Breast epithelium (tissue), 4 donors: ENCODE results near the gene ZNF205. TPM values are rescaled to one million over a fixed set of nuclear protein-coding genes. Genes with fewer than 3 reads are reported as not detected.
A peak's percentile ranks its signal among the peaks of the same experiment; 100 is the strongest.
"Not testable (repeated sequence)": the region's sequence is repeated elsewhere in the genome, so short reads cannot be mapped to it uniquely, and the experiment has no call there.

Experiments
- DNase-seq, 2 donors: peaks; one replicate each; pipeline ENCODE4 v3.0.0-alpha.2; 2019; ENCODE audit warnings: low spot score in 2 of 2
- H3K27ac ChIP-seq, 2 donors: fragments of 200-600 bp; sonication (generic) in 1 of 2; one replicate each; pipeline ENCODE4 v1.5.1; 2016 to 2019; ENCODE audit warnings: mild to moderate bottlenecking in 1 of 2
- H3K27me3 ChIP-seq, 2 donors: fragments of 200-600 bp; sonication (generic) in 1 of 2; one replicate each; pipeline versions ENCODE4 v1.5.1 to v1.6.0; 2017 to 2019; ENCODE audit warnings: control low read depth in 1 of 2, mild to moderate bottlenecking in 1 of 2
- H3K36me3 ChIP-seq: fragments of 200-600 bp; one replicate; pipeline ENCODE4 v1.5.1; 2019
- H3K4me1 ChIP-seq, 2 donors: fragments of 200-600 bp; sonication (generic); one replicate each; pipeline ENCODE4 v1.5.1; 2016 to 2019; ENCODE audit warnings: control low read depth in 1 of 2
- H3K4me3 ChIP-seq, 3 donors: fragments of 200-600 bp; sonication (generic); 1 replicate in 2 of 3; 2 replicates in 1 of 3; pipeline ENCODE4 v1.5.1; 2016 to 2019; ENCODE audit warnings: mild to moderate bottlenecking in 3 of 3, moderate library complexity in 2 of 3
- H3K9me3 ChIP-seq, 2 donors: fragments of 200-600 bp; sonication (generic) in 1 of 2; one replicate each; pipeline ENCODE4 v1.5.1; 2016 to 2019; ENCODE audit warnings: control low read depth in 1 of 2
- CTCF ChIP-seq, 3 donors: fragments of 450-650 bp; IDR thresholded peaks; one replicate each; pipeline ENCODE4 v1.5.1; 2016 to 2017; ENCODE audit warnings: antibody characterized with exemption in 3 of 3, mild to moderate bottlenecking in 3 of 3, moderate library complexity in 3 of 3
- POLR2A ChIP-seq: fragments of 450-650 bp; IDR thresholded peaks from one replicate; pipeline ENCODE4 v1.6.1; 2016; ENCODE audit warnings: antibody characterized with exemption, mild to moderate bottlenecking, moderate library complexity
- POLR2AphosphoS5 ChIP-seq, 3 donors: sonication (generic); formaldehyde crosslinking; IDR thresholded peaks; one replicate each; pipeline ENCODE4 v1.6.1; 2017; ENCODE audit warnings: antibody characterized with exemption in 3 of 3
- intact Hi-C: fragments of 100-400 bp; cut with DNase I; formaldehyde crosslinking; loops from one replicate; pipeline ENCODE4 v1.15.1; 2023; ENCODE audit warnings: low total_unique reads
- total RNA-seq, 3 donors: library from RNA; depleted of rRNA; stranded (reverse); fragments of >200 nt; gene quantifications; one replicate each; pipeline ENCODE4 v1.1.0, GENCODE V29; 2016

The ZNF205 gene
- total RNA-seq, 3 donors from 2014 or later, result 12.5 to 18.9 (median 13.4) TPM

GRCh38 chr16:3137267-3137666 is 24.9 kb downstream of the ZNF205 start:
- H3K27ac ChIP-seq, result no peak overlapping the region
- intact Hi-C loops, result no loop called here
- no peak for DNase-seq
- TF ChIP-seq POLR2AphosphoS5 (IDR thresholded peaks at IDR 0.05), result no peak
- no peak for TF ChIP-seq CTCF (IDR thresholded peaks at IDR 0.05)
- no peak for TF ChIP-seq POLR2A
- no peak overlapping the region for H3K4me3 ChIP-seq
- H3K4me1 ChIP-seq, result peaks cover 0 to 6% of the 10 kb centered on the region in 2 donors
- no peaks in the 10 kb centered on the region for H3K36me3 ChIP-seq
- H3K9me3 ChIP-seq, result no peaks in the 10 kb centered on the region
- H3K27me3 ChIP-seq, result no peaks in the 10 kb centered on the region

- Histone ChIP-seq H3K9me3 (no peaks in the 10 kb centered on the region), H3K36me3 (no peaks in the 10 kb centered on the region), H3K4me1 (peaks cover 0 to 6% of the 10 kb centered on the region in 2 donors), H3K4me3 (no peak overlapping the region), H3K27me3 (no peaks in the 10 kb centered on the region), H3K27ac (no peak overlapping the region)
- intact Hi-C loops, result no loop called here
- TF ChIP-seq CTCF (IDR thresholded peaks at IDR 0.05), result no peak
- TF ChIP-seq POLR2A, result no peak
- no peak for TF ChIP-seq POLR2AphosphoS5 (IDR thresholded peaks at IDR 0.05)
- no peak for DNase-seq
Observed at GRCh38 chr16:3138342-3138741, 26.0 kb downstream of the ZNF205 start.

GRCh38 chr16:3138823-3139426 is 26.5 kb downstream of the ZNF205 start:
- intact Hi-C loops, result no loop called here
- no peaks in the 10 kb centered on the region for H3K9me3 ChIP-seq
- no peak for DNase-seq
- H3K4me1 ChIP-seq, result peaks cover 0 to 6% of the 10 kb centered on the region in 2 donors
- no peak overlapping the region for H3K4me3 ChIP-seq
- TF ChIP-seq POLR2AphosphoS5 (IDR thresholded peaks at IDR 0.05) (no peak), POLR2A (no peak), CTCF (IDR thresholded peaks at IDR 0.05) (no peak)
- peak overlapping the region in 1 of 2 donors; percentile 32 for H3K27ac ChIP-seq
- H3K27me3 ChIP-seq, result no peaks in the 10 kb centered on the region
- no peaks in the 10 kb centered on the region for H3K36me3 ChIP-seq

DNA sequence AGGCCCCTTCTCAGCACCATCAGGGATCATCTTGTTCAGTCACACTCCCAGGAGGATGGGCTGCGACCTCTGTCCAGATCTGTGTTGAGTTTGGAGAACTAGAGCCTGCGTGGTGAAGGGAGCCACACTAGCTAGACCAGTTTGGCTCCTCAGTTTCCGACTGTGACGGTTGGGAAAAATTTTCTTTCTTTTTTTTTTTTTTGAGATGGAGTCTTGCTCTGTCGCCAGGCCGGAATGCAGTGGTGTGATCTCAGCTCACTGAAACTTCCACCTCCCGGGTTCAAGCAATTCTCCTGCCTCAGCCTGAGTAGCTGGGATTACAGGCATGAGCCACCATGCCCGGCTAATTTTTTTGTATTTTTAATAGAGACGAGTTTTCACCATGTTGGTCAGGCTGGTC is 27.2 kb downstream of the ZNF205 start:
- DNase-seq, H3K36me3 ChIP-seq, intact Hi-C loops, H3K27me3 ChIP-seq, H3K9me3 ChIP-seq, H3K4me3 ChIP-seq, H3K4me1 ChIP-seq: not testable (repeated sequence)
- H3K27ac ChIP-seq, result peak overlapping the region in 1 of 2 donors; percentile 58

GRCh38 chr16:3140603-3141427 is 28.4 kb downstream of the ZNF205 start:
- Histone ChIP-seq H3K36me3 (no peaks in the 10 kb centered on the region), H3K27ac (no peak overlapping the region), H3K4me3 (no peak overlapping the region), H3K9me3 (no peaks in the 10 kb centered on the region), H3K27me3 (no peaks in the 10 kb centered on the region), H3K4me1 (peaks cover 0 to 6% of the 10 kb centered on the region in 2 donors)
- intact Hi-C loops, result no loop called here
- TF ChIP-seq POLR2AphosphoS5 (IDR thresholded peaks at IDR 0.05), result no peak
- TF ChIP-seq CTCF (IDR thresholded peaks at IDR 0.05), result no peak
- TF ChIP-seq POLR2A, result no peak
- DNase-seq, result no peak
